HuH-7.5 (cell line): ENCODE results near the gene RAD23A.
"Not testable (repeated sequence)": the region's sequence is repeated elsewhere in the genome, so short reads cannot be mapped to it uniquely, and the experiment has no call there.

ENCODE experiments used
- DNase-seq: peaks from one replicate; pipeline ENCODE4 v3.0.0; 2011; ENCODE audit warnings: low spot score

Gene RAD23A

GRCh38 chr19:12945479-12946091 is at the start of gene RAD23A:
Gene RAD23A, plus strand, starts transcription at chr19:12945862. Its CDS starts 87 bp downstream, at chr19:12945949.
- DNase-seq, result peak; percentile 95

- no peak for DNase-seq
These were observed 49.2 kb upstream of the RAD23A start for GRCh38 chr19:12896460-12896859.

- DNase-seq, result no peak
These were observed 45.7 kb upstream of the RAD23A start for GRCh38 chr19:12899891-12900518.

- no peak for DNase-seq
These were observed 38.5 kb upstream of the RAD23A start for GRCh38 chr19:12907166-12907565.

- no peak for DNase-seq
These were observed 33.1 kb upstream of the RAD23A start for GRCh38 chr19:12912571-12912970.

GRCh38 chr19:12913011-12913561 is 32.6 kb upstream of the RAD23A start:
- DNase-seq, result no peak

GRCh38 chr19:12913851-12914690 is 31.6 kb upstream of the RAD23A start:
- DNase-seq, result no peak

GRCh38 chr19:12915860-12916259 is 29.8 kb upstream of the RAD23A start:
- DNase-seq, result not testable (repeated sequence)

- DNase-seq, result no peak
These were observed 27.4 kb upstream of the RAD23A start for GRCh38 chr19:12918253-12918652.

GRCh38 chr19:12921047-12921446 is 24.6 kb upstream of the RAD23A start:
- no peak for DNase-seq

GRCh38 chr19:12922959-12923358 is 22.7 kb upstream of the RAD23A start:
- no peak for DNase-seq

GRCh38 chr19:12924621-12925310 is 20.9 kb upstream of the RAD23A start:
- no peak for DNase-seq

GRCh38 chr19:12930002-12930645 is 15.5 kb upstream of the RAD23A start:
- no peak for DNase-seq

GRCh38 chr19:12932392-12933286 is 13.0 kb upstream of the RAD23A start:
- no peak for DNase-seq

GRCh38 chr19:12933287-12934072 is 12.2 kb upstream of the RAD23A start, which contains the start of gene FARSA:
Gene FARSA, minus strand, starts transcription at chr19:12933711. Its CDS starts 15 bp downstream, at chr19:12933696.
- DNase-seq, result peak; percentile 91

GRCh38 chr19:12935071-12935470 is 10.6 kb upstream of the RAD23A start:
- DNase-seq, result no peak

- DNase-seq, result no peak
These were observed 9.1 kb upstream of the RAD23A start for GRCh38 chr19:12936582-12936981.

GRCh38 chr19:12937093-12937926 is 8.4 kb upstream of the RAD23A start:
- DNase-seq, result no peak
